Stomach (tissue), 4 donors: Measurements from ENCODE around the gene CFAP221.

Experiments used
- CTCF ChIP-seq, 7 experiments: fragments of 450-650 bp in 4 of 7; fragments of 200-600 bp in 3 of 7; sonication (generic) in 3 of 7; IDR thresholded peaks; one replicate each; pipeline ENCODE4 v1.5.1; 2016 to 2019; ENCODE audit warnings: antibody characterized with exemption in 7 of 7, control low read depth in 2 of 7, mild to moderate bottlenecking in 1 of 7
- EP300 ChIP-seq: sonication (generic); formaldehyde crosslinking; IDR thresholded peaks from one replicate; pipeline ENCODE4 v1.6.1; 2017; ENCODE audit warnings: antibody characterized with exemption
- POLR2AphosphoS5 ChIP-seq, 3 donors: sonication (generic); formaldehyde crosslinking; IDR thresholded peaks; one replicate each; pipeline ENCODE4 v1.6.1; 2016; ENCODE audit warnings: antibody characterized with exemption in 3 of 3

GRCh38 chr2:119673796-119674195 lies 129.5 kb downstream of the CFAP221 start:
- TF ChIP-seq CTCF (IDR thresholded peaks at IDR 0.05) (no peak), EP300 (no peak), POLR2AphosphoS5 (IDR thresholded peaks at IDR 0.05) (no peak)
